Activated CD8-positive, alpha-beta memory T cell treated with anti-CD3 and anti-CD28 coated beads for 24 hours (primary cell): ENCODE data around the gene CCL18.
"Not testable (repeated sequence)": the region's sequence is repeated elsewhere in the genome, so short reads cannot be mapped to it uniquely, and the experiment has no call there.

Source experiments
- DNase-seq: peaks from one replicate; pipeline ENCODE4 v3.0.0-alpha.2; 2020

Gene CCL18

GRCh38 chr17:36063786-36064541 is at the start of gene CCL18:
TSS of gene CCL18 (plus strand) at chr17:36064272. CDS start at chr17:36064343, 71 bp downstream.
- DNase-seq, result no peak

GRCh38 chr17:36014946-36015345 is 49.1 kb upstream of the CCL18 start:
- DNase-seq, result no peak

- not testable (repeated sequence) for DNase-seq
Measured at GRCh38 chr17:36015895-36016294, 48.2 kb upstream of the CCL18 start.

- DNase-seq, result no peak
Measured at GRCh38 chr17:36016555-36016954, 47.5 kb upstream of the CCL18 start.

GRCh38 chr17:36017799-36018198 is 46.3 kb upstream of the CCL18 start, which contains the start of gene CCL23:
TSS of gene CCL23 (minus strand) at chr17:36017972. CDS start at chr17:36017897, 75 bp downstream.
- no peak for DNase-seq

GRCh38 chr17:36019423-36019822 is 44.6 kb upstream of the CCL18 start:
- no peak for DNase-seq

- no peak for DNase-seq
Measured at GRCh38 chr17:36024106-36024869, 39.8 kb upstream of the CCL18 start.

- DNase-seq, result no peak
Measured at GRCh38 chr17:36027761-36028160, 36.3 kb upstream of the CCL18 start.

- DNase-seq, result no peak
Measured at GRCh38 chr17:36030956-36031355, 33.1 kb upstream of the CCL18 start.

GRCh38 chr17:36034127-36034526 is 29.9 kb upstream of the CCL18 start:
- no peak for DNase-seq

- no peak for DNase-seq
Measured at GRCh38 chr17:36036235-36036634, 27.8 kb upstream of the CCL18 start.

- DNase-seq, result no peak
Measured at GRCh38 chr17:36048066-36048465, 16.0 kb upstream of the CCL18 start.

- no peak for DNase-seq
Measured at GRCh38 chr17:36049643-36050042, 14.4 kb upstream of the CCL18 start.

- DNase-seq, result no peak
Measured at GRCh38 chr17:36055171-36055570, 8.9 kb upstream of the CCL18 start.

- no peak for DNase-seq
Measured at GRCh38 chr17:36055921-36056520, 8.1 kb upstream of the CCL18 start.

GRCh38 chr17:36057911-36058310 is 6.2 kb upstream of the CCL18 start:
- no peak for DNase-seq

- no peak for DNase-seq
Measured at GRCh38 chr17:36059406-36059805, 4.7 kb upstream of the CCL18 start.

GRCh38 chr17:36060816-36061215 is 3.3 kb upstream of the CCL18 start:
- no peak for DNase-seq

GRCh38 chr17:36066365-36066985 is 2.4 kb downstream of the CCL18 start:
- peak; percentile 65 for DNase-seq

- no peak for DNase-seq
Measured at GRCh38 chr17:36068524-36068923, 4.5 kb downstream of the CCL18 start.

- DNase-seq, result no peak
Measured at GRCh38 chr17:36069136-36069535, 5.1 kb downstream of the CCL18 start.

- no peak for DNase-seq
Measured at GRCh38 chr17:36070427-36070826, 6.4 kb downstream of the CCL18 start.

- DNase-seq, result no peak
Measured at GRCh38 chr17:36071751-36072150, 7.7 kb downstream of the CCL18 start.
